RPMI8226 (cell line): ENCODE data around the gene ARHGAP15.

ENCODE experiments used
- DNase-seq: peaks from one replicate; pipeline ENCODE4 v3.0.0-alpha.2; 2015

Gene ARHGAP15

GRCh38 chr2:143280097-143280757 lies 151.0 kb downstream of the ARHGAP15 start:
- no peak for DNase-seq

GRCh38 chr2:143282684-143283083 lies 153.5 kb downstream of the ARHGAP15 start:
- no peak for DNase-seq

- DNase-seq, result peak; percentile 57
Measured at GRCh38 chr2:143284087-143284675, 155.0 kb downstream of the ARHGAP15 start.

- DNase-seq, result no peak
Measured at GRCh38 chr2:143289025-143289424, 159.8 kb downstream of the ARHGAP15 start.

- DNase-seq, result no peak
Measured at GRCh38 chr2:143290221-143290620, 161.0 kb downstream of the ARHGAP15 start.

- no peak for DNase-seq
Measured at GRCh38 chr2:143294068-143294467, 164.8 kb downstream of the ARHGAP15 start.

- DNase-seq, result peak; percentile 71
Measured at GRCh38 chr2:143296089-143296488, 166.9 kb downstream of the ARHGAP15 start.

GRCh38 chr2:143297182-143297581 lies 168.0 kb downstream of the ARHGAP15 start:
- DNase-seq, result no peak

GRCh38 chr2:143300536-143300935 lies 171.3 kb downstream of the ARHGAP15 start:
- DNase-seq, result no peak

- no peak for DNase-seq
Measured at GRCh38 chr2:143311426-143311825, 182.2 kb downstream of the ARHGAP15 start.

GRCh38 chr2:143312441-143312840 lies 183.2 kb downstream of the ARHGAP15 start:
- DNase-seq, result no peak

- DNase-seq, result no peak
Measured at GRCh38 chr2:143313861-143314260, 184.6 kb downstream of the ARHGAP15 start.

GRCh38 chr2:143321994-143322393 lies 192.8 kb downstream of the ARHGAP15 start:
- DNase-seq, result no peak

GRCh38 chr2:143329288-143329687 lies 200.1 kb downstream of the ARHGAP15 start:
- DNase-seq, result no peak

GRCh38 chr2:143333168-143333791 lies 204.1 kb downstream of the ARHGAP15 start:
- DNase-seq, result no peak

GRCh38 chr2:143333847-143334246 lies 204.6 kb downstream of the ARHGAP15 start:
- no peak for DNase-seq

- DNase-seq, result no peak
Measured at GRCh38 chr2:143334837-143335236, 205.6 kb downstream of the ARHGAP15 start.

- DNase-seq, result no peak
Measured at GRCh38 chr2:143336719-143337210, 207.5 kb downstream of the ARHGAP15 start.

GRCh38 chr2:143341478-143341877 lies 212.3 kb downstream of the ARHGAP15 start:
- DNase-seq, result no peak

- DNase-seq, result no peak
Measured at GRCh38 chr2:143344780-143345179, 215.6 kb downstream of the ARHGAP15 start.

GRCh38 chr2:143345887-143346787 lies 216.9 kb downstream of the ARHGAP15 start:
- no peak for DNase-seq

- no peak for DNase-seq
Measured at GRCh38 chr2:143347271-143347695, 218.1 kb downstream of the ARHGAP15 start.

- DNase-seq, result no peak
Measured at GRCh38 chr2:143347901-143348414, 218.7 kb downstream of the ARHGAP15 start.
